ENCODE data around the gene BCAR1.

The BCAR1 gene

DNA sequence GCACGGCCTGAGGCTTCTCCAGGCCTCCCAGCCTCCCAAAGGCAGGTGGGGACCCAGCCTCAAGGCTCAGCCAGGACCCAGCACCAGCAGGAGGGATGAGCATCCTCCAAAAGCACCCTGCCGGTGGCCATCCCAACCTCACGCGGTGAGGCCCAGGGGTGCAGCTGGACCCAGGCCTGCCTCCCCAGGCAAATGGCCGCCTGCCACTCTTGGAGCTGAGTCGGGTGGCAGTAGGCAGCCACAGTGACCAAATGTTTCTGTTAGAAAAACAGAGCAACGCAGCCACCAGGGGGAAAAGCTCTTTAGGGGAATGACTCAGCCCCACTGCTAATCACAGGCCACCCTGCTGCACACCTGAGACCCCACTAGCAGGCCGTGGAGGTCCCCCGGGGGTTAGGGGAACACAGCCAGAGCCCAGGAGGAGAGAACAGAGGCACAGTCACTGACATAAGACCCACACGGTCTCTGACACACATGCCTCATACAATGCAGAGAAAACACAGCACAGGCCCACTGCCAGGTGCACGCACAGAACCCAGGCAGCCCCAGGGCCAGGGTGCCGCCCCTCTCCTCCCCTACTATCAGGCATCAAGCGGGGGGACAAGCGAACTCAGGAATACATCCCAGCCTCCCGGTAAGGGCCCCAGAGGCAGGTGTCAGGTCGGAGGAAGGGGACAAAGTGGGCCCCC, 12.4 kb downstream of the BCAR1 start:
- DNase-seq = no peak

DNA sequence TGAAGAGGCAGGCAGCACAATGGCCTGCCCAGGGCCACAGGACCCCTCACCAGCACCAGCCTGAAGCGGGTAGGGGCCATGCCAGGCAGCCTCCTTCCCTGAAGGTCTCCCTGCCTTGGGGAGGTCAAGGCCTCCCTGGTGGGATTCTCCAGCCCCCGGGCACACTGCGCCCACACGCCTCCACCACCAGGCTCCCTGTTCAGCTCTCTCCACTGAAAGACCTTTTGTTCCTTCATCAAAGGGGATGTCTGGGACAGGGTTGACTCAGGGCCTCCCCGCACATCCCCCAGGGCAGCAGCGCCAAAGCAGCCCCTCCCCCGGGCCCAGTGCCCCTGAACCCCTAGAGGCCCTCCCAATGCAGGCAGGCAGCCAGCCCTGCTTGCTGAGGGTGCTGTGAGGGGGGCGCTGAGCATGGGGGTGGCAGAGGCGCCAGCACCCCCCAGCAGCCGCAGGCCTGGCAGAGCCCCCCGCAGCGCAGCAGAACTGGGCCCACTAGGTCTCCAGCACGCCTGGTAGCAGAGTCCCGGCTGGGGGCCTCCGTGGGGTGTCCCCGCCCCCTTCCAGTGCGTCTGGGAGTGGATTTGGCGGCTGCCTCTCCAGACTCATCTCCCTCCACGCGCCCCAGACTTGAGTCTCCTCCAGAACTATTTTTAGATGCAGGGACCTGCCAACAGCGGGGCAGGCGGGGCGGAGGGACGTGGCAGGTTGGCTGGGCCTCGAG, 13.1 kb downstream of the BCAR1 start:
- no peak for DNase-seq

DNA sequence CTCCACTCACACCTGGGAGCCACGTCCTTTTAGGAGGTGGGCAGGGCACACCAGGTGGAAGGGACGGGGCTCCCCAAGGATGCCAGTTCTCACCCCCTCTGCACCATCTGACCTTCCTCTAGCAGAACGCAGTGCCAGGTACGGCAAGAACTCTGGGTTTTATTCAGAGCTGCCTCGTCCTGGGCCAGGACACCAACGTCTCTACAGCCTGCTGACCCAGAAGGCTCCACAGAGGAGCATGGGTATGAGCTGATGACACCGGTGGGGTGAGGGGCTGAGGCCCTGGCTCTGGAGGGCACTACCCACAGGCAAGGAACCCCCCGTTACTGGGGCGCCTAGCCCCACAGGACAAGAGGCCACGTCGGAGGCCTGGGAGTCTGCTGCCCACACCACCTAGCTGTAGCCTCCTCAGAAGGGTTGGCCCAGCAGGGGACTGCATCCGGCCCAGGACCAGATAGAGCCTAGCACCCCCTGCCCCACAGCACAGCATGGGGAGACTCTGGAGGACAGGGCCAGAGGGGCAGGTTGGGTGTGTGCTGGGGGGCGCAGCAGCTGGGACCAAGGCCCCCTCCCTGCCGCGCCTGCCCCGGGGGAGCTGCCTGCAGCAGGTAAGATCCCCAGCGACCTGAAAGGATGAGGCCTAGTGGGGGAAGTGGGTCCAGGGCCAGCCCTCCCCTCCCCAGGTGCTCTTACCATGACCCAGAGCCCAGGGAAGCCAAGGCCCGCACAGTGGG, 13.9 kb downstream of the BCAR1 start:
- DNase-seq = no peak

DNA sequence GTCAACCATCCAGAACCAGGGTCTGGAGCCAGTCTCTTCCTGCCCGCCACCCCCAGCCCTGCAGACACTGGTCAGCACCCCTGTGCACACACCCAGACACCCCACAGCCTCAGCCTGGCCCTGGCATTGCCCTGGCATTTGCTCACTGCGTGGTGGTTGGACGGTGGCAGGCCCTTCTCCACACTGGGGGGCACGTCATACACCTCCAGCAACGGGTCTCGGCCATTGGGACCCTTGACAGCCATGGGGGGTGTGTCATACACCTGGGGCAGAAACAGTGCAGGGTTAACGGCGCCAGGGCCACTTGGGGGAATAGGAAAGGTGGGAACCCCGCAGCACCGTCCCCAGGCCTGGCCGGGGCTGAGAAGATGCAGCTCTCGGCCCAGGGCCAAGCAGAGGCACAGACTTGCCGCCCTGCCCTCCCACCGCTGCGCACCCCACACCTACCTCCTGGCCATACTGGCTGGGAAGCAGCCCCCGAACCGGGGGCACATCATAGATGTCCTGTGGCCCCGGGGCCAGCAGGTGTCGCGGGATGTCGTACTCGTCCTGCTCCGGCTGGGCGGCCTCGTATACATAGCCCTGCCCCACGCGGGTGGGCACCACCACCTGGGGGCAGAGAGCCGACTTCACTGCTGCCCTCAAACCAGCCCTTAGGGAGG, 14.6 kb downstream of the BCAR1 start:
- DNase-seq = no peak

DNA sequence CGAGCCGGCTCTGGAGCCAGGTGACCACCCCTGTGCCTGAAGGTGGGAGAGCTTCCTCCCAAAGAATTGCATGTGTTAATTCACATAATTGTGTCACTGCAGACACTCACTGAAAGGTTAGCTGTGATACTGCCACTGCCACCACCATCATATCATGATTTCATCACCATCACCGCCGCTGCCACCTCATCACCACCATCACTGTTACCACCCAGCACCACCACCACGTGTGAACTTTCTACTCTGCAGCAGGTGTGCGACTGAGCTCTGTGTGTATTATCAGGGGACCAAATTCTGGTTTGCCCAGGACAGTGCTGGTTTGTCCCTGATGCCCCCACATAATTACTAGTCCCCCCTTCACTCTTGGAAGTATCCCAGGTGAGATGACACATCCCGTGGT, 15.2 kb downstream of the BCAR1 start:
- peak in 1 of 5 experiments; percentile 34 for DNase-seq

DNA sequence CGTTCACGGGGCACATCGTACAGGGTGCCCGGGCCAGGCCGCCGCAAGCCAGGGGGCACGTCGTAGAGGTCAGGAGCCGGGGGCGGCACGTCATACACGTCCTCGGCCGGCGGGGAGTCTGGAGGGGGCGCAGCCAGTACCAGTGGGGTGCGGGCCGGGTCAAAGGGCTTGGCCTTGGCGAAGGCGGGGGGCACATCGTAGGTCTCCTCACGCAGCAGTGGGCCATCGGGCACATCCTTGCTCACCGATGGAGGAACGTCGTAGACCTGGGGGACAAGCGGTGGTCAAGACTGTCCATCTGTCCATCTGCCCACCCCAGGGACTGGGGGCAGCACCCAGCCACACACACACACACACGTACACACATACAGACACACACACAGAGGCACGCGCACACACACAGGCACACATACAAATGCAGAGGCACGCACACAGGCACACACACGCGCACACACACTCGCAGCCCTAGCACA, 15.7 kb downstream of the BCAR1 start:
- DNase-seq = no peak

DNA sequence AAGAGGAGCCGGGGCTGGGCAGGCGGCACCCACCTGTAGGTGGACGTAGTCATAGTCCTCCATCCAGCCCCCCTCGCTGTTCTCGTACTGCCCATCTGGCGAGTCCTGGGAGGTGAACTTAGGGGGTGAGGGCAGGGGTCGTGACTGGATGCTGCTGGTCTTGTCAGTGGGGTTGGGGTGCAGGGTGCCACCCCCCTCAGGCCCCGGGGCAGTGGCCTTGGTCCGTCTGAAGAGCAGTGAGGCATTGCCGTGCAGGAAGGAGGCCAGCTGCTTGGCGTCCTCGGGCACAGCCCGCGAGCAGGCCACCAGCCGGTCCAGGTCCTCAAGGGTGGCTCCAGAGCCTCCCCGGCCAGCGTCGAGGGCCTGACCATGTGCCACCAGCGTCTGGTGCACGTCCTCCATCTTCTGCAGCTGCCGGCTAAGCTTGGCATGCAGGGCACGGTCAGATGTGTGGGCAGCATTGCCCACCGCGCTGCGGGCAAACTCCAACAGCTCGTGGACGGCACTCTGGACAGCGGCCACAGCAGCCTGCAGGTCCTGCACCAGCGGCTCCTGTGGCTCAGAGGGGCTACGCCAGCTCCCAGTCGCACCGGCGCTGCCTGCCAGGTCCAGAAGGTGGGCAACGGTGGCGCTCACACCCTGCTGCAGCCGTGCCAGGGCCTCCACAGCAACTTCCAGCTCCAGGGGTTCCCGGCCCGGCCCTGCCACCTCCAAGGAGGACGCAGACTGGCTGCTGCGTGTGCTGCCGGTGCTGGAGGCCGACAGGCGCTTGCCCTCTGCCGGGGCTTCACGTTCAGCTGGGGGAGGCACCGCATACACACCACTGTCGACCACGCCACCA, 16.3 kb downstream of the BCAR1 start:
- no peak for DNase-seq

DNA sequence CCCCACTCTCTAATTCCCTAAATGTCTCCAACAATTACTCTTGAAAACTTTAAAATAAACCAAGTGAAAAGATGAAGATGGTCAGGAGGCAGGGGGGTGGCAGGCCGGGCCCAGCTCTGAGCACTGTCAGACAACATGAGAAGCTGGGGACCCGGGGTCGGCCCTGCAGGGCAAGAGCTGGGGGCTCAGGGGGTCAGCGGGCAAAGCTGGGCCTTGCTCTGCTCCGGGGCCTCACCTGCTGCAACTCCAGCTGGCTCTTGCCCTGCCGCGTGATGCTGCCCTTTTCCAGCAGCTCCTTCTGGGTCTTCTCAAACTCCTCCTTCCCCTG, 17.8 kb downstream of the BCAR1 start:
- DNase-seq = no peak

DNA sequence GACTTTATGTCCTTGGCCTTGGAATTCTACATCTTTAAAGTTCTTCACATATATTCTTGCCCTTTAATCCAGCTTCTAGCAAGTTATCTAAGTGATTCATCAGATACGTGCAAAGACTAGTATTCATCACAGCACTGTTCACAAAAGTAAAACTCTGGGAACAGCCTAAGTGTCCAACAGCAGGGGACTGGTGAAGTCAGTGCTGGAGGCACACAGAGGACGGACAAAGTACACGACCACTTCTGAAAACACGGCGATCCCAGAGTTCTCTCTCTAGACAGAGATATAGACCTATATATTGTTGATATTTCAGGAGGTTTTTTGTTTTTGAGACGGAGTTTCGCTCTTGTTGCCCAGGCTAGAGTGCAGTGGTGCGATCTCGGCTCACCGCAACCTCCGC, 19.9 kb downstream of the BCAR1 start:
- DNase-seq = no peak

DNA sequence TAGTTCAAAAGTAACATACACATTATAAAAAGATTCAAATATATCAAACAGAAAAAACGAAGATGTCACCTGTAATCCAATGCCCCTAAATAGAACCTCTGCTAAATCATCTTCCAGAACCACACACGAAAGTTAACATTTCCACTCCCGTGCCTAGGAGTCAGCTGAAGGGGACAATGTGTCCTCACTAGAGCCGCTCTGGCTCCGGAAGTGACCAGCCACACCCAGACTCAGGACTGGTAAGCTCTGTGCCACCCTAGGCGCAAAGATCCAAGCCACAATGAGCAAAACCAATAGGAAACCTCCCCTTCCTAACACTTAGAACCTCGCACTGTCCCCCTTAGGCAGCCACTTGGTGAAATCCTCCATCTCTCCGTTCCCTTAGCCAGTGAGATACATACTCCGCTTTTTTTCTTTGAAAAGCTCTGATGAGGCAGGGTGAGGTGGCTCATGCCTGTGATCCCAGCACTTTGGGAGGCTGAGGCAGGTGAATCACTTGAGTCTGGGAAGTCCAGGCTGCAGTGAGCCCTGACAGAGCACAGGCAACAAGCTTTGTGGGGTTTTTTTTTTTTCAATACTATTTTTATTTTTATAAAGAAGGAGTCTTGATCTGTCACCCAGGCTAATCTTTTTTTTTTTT, 20.8 kb downstream of the BCAR1 start:
- no peak for DNase-seq

DNA sequence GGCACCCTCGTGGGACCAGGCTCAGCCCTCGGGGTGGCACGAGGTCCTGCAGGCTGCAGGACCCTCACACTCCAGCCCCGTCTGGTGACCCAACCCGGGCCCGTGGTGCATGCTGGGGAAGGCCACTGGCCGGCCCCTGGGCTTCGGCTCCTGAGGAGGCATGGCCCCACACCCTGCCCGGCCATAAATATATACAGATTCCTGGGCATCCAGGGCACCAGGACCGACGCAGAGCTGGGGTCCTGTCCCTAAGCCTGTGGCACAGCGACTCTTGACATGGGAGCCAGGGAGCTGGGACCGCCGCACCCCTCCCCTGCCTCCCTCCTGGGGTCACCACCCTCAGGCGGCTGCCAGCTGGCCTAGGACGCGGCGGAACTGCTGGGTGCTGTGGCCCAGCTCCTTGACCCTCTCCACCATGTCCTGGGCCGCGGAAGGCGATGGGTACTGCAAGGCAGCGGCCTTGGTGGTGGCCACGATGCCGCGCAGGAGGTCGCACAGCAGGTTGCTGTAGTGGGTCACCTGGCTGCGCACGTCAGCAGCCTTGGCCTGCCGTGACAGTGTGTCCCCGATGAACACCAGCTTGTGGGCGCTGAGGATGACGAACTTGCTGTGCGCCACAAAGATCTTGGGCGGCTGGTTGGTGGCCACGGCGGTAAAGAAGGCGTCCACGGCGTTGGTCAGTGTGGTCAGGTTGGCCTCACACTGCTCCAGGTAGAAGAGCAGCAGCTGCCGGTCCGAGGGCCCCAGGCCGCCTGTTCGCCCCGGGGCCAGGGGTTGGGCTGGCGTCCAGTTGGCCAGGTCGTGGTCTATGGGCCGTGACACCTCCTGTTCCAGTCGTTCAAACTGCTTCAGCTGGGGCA, 22.0 kb downstream of the BCAR1 start:
- DNase-seq = no peak

DNA sequence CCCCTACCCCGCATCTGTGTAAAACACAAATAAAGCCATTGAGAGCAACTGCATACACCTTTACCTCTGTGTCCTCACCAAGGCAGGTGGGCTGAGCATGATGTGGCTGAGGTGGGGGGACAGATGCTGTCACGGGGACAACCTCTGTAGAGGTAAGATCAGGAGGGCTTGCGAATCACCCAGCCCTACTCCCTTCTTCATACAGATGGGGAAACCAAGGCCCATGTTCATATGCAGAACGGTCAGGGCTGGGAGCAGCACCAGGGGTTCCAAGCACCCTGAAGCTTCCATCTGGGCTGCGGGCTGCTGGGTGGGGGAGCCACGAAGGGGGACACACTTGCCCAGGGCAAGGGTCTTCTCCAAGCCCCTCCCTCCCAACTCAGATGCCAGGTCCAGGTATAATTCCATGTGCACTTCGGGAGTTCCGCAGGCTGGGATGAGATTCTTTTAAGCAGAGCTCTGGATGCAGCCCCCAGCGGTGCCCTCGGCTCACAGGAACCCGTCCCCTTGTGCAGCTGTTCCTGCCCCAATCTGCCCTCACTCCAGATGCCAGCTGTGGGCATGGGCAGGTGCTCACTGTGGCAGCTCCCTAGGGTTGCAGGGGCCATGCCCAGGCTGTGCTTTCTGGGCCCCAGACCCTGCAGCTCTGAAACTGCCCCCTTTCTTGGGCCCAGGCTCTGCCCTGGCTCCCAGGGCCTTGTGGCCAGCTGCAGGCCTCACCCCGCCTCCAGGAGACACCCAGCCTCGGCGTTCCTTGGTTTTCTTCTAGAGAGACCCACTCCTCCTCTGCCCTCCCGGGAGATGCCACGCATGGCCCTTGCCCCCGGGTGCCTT, 23.1 kb downstream of the BCAR1 start:
- no peak for DNase-seq

DNA sequence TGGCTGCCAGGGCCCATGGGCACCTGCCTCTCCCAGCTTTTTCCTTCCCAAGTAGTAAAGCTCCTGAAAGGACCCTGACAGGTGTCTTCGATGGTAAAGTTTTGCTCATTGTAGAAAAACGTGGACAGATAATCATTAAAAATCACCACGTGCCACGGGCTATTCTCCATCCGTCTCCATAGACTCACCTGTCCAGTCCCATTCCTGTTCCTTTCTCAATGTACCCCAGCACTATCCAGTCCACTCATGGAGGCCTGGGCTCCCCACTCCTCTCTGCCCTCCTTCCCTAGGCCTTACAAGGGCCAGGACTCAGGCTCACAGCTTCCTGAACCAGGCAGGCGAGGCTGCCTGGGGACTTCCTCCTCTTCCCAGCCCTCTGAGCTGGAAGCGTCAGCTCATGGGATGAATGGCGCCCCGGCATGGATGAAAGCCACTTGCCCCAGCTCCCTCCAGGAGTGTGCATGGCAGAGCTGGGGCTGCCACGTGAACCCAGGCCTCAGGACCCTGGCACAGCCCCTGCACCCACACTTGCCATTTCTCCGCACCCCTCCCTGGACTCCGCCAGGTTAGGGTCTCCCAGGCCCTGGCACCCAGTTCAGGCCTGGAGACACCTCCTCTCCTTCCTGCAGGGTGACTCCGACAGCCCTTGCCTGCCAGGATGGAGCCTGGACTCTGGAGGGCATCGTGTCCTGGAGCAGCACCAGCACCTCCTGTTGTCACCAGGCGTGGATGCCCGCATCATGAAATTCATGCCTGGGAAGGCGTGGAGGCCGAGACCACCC, 23.9 kb downstream of the BCAR1 start:
- DNase-seq = no peak

DNA sequence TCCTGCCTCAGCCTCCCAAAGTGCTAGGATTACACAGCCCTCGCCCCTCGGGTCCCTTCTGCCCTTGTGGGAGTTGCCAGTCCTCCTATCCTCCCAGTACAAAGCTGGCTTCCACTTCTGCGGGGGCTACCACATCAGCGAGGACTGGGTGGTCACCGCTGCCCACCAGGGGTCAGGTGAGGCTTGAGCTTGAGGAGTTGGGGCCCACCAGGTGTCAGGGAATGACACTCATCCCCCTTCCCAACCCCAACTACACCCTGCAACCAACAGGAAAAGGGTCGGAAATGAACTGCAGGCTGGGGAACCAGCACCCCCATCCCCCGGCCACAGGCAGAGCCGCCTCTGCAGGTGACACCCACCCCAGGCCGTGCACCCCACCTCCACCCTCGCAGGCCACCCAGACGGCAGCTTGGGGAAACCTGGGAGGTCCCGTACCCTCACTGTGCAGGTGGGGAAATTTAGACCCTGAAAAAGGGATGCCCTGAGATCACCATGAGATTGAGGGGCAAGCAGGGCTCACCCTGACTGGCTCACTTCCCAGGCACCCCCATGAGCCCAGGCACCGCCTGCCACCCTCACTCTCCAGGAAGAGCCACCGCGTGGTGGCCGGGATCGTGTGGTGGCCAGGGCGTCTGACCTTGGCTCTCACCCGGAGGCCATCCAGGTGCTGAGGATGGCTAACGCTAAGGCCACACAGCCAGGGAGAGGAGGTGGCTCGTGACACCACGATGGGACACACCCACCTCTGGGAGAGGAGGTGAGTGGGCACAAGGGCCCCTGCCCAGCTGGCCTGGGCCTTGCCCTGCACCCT, 24.7 kb downstream of the BCAR1 start:
- DNase-seq = no peak

DNA sequence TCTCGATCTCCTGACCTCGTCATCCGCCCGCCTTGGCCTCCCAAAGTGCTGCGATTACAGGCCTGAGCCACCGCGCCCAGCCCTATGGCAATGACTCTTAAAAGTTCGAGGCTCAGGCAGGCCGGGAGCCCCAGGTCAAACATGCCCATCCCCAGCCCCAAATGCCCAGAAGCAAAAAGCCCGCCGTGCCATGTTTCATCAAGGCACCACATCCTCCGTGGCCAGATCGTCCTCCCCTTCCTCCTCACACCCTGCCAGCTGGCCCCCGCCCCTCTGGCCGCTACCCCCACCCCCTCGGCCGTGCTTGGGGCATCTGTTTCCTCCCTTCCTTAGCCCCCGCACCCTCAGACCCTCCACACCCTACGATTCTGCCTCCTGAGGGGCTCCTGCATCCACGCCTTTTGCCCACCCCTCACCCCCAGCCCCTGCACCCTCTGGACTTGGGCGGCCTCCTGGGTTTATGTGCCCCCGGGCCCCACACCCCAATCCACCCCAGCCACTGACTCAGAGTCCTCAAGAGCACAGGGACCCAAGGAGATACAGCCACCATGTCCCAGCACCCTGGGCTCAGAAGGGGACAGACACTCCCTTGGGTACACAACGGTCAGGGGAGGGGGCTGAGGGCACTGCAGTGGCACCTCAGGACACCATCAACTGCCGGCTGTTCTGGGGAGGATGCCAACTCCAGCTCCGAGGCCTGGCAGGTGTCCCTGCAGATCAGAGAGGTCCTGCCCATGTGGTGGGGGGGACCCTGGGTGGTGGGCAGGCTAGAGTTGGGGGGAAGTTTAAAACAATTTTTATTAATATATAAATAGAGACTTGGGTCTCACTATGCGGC, 25.5 kb downstream of the BCAR1 start:
- DNase-seq = no peak

DNA sequence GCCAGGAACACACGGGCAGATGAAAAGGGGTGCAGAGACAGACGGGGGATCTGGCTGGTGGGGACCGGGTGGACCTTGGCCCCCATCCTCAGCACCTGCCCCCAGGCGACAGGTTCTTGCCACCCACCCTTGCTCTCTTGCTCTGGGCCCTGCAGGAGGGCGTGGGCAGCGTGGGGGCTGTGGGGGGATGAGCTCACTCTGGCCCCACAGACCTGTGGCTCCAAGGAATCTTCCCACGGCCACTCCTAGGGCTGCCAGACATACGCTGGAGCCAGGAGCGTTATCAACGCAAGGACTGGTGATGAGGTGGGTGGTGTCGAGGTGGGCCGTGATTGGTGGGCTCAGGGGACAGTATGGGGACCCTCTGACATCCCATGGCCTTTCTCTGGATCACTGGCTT, 26.3 kb downstream of the BCAR1 start:
- DNase-seq = no peak
